Amygdala (tissue), 56 donors: ENCODE results near the gene SDCCAG8.
A peak's percentile ranks its signal among the peaks of the same experiment; 100 is the strongest.
"Not testable (repeated sequence)": the region's sequence is repeated elsewhere in the genome, so short reads cannot be mapped to it uniquely, and the experiment has no call there.

Experiments
- DNase-seq, 56 donors: peaks; one replicate each; lab custom pipeline; 2025; lab: John Stamatoyannopoulos, UW

The SDCCAG8 gene

DNA sequence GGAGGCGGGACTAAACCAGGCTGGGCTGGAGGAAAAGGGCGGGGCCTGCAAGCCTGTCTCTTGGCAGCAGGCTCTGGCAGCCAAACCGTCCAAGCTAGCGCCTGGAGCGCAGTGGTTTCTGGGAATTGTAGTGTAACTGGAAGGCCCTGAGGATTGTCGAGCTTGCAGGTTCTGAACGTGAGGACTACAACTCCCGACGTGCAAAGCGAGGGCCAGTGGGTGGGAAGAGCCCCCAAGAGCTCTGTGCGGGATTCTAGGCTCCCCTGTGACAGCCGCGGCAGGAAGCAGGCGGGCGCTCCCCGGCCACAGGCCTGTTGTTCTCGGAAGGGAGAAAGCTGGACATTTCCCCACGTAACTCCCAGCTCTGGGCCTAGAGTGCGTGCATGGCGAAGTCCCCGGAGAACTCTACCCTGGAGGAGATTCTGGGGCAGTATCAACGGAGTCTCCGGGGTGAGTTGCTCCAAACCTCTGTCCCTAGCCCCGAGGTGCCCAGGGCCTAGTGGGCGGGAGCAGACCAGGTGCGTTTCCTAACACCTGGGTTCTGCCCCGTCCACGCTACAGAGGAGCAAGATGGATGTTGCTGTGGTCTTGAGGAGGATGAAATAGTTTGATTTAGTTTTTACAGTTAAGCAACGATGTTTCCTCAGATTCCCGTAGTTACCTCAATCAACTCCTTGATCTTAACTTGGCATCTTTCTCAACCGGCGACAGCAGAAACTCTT, at the start of gene SDCCAG8:
TSS of gene SDCCAG8 (plus strand) at position 251 of the 722 bp plus-strand sequence. CDS start at position 384, 133 bp downstream.
- peak; percentile 64 to 100 (median 99) for DNase-seq

DNA sequence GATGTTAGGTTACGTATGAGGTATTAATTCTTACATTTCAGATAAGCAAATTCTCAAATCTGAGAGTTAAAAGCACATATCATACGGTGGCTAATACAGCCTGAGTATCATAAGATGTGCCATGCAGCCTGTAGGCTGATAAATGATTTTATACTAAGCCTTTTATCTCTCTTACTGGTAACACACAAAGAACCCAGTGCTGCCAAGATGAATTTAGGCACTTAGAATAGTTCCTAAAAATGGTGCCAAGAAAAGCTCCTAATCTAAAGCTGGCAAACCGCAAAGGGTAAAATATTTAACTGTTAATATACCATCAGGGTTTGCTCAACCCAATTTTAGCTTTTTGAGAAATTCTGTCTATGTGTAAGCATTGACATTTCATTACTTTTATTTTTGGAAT, 43.9 kb upstream of the SDCCAG8 start:
- not testable (repeated sequence) for DNase-seq

DNA sequence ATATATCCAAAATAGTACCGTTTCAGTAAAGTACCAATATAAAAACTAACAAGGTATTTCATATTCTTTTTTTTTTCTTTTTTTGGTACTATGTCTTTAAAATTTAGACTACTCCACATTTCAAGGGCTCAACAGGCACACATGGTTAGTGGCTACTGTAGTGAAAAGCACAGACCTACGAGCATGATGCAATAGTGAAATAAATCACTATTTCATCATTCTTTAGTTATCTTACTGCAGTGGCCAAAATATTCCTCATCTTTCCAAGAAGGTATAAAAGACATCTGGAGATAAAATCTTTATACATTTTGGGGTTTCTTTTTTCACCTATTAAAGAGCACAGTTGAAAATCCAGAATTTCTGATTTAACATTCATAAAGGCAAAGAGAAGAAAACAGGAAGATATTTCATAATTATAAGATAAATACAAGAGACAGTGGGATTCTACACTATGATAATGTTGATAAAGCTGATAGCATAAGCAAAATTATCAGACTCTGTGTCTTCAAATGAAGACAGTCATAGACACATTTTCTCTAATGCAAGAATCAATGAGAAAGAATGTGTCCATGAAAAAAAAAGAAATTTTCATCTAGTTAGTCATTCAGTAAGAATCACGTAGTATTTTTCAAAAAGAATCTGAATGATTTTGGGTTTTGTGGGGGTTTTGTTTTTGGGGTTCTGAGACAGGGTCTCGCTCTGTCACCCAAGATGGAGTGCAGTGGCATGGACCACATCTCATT, 42.6 kb upstream of the SDCCAG8 start:
- no peak for DNase-seq

GRCh38 chr1:243215276-243215875, 40.5 kb upstream of the SDCCAG8 start:
- not testable (repeated sequence) for DNase-seq

DNA sequence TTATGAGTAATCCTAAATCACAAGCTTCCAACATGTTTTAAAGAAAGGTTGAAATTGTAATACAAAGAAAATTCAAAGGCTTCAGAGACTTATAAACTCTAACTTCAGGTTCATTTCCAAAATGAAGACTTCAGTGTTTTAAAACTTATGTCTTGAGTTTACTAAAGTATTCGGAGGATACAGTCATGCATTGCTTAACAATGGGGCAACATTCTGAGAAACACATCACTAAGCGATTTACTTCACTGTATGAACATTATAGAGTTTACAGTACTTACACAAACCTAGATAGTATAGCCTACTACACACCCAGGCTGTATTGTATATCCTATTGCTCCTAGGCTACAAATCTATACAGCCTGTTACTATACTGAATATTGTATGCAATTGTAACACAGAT, 39.1 kb upstream of the SDCCAG8 start:
- no peak for DNase-seq

GRCh38 chr1:243217349-243217748, 38.5 kb upstream of the SDCCAG8 start:
- no peak for DNase-seq

DNA sequence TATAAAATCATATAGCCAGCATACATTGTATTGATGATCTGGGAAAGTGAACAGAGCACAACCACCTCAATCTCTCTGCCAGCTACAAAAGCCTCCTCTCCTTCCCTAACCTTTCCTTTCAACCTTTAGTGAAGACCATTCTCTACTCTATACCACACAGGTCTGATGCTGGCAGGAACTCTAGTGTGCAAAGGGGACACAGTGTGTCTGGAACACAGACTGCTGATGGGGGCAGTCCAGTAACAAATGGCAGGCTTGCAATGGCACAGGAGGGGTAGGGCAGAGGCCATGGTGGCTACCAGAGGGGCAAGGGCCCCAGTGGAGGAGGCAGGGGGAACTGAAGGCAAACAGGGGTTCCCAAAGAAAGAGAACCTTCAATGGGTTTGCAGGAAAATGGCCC, 37.8 kb upstream of the SDCCAG8 start:
- DNase-seq: no peak

DNA sequence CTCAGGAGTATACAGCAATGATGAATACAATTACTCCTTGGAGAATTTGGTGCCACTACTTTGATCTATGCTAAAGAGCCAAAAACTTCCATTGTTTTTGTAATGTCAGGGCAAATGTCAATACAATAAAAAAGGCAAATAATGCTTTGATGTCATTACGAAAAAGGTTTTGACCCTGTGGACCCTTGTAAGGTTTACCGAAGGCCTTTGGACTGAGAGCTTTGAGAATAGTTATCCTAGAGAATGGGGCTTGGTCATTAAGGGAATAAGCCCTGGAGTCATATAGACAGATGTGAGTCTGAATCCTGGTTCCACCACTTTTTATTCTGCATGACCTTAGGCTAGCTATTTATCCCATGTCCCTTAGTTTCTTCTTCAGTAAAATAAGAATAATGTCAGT, 28.2 kb upstream of the SDCCAG8 start:
- no peak for DNase-seq

GRCh38 chr1:243229526-243229925, 26.3 kb upstream of the SDCCAG8 start:
- DNase-seq: no peak

- DNase-seq: no peak
Measured at GRCh38 chr1:243230914-243231313, 24.9 kb upstream of the SDCCAG8 start.

DNA sequence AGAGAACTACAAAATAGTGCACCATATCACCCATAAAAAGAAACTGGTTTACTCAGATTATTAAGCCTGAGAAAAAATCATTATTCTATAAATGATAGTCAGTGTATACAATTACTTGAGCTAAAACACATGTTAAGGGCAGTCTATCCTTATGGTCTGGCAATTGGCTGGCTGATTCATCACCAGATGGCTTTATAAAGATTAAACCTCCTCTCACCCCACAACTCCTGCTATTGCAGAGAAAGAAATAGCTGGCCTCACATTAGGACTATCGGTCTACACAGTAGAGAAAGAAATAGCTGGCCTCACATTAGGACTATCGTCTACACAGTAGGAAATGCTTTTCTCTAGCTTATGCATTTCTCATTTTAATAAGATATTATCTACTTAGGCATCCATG, 21.9 kb upstream of the SDCCAG8 start:
- DNase-seq: no peak

GRCh38 chr1:243234978-243235647, 20.7 kb upstream of the SDCCAG8 start:
- DNase-seq: no peak

DNA sequence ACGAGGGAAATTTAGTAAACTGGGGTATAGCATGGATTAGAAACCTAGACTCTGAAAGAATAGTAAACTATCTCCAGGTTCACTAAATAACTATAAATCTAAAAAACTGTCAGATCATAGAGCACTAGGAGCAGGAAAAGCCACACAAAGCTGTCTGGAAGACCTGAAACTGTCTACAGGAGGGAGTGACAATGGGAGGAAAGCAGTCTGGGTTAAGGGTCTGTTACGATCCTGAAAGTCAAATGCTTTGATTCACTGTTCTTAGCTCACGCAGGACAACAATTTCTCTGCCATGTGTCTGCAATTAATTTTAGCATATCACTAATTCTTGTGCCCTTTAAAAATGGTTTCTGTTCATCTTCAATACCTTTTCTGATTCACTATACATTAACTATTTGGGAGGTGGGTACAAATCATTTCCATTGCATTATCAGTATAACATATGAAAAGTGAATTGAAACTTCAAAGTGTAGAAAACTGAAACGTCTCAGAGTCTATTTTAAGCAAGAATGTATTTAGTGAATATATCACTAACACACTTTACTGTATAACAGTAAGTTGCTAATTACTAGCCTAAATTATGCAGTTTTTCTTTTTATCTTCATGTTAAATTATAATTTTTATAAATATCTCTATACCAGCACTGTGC, 19.1 kb upstream of the SDCCAG8 start:
- DNase-seq: no peak

GRCh38 chr1:243244432-243244841, 11.4 kb upstream of the SDCCAG8 start:
- DNase-seq: no peak

DNA sequence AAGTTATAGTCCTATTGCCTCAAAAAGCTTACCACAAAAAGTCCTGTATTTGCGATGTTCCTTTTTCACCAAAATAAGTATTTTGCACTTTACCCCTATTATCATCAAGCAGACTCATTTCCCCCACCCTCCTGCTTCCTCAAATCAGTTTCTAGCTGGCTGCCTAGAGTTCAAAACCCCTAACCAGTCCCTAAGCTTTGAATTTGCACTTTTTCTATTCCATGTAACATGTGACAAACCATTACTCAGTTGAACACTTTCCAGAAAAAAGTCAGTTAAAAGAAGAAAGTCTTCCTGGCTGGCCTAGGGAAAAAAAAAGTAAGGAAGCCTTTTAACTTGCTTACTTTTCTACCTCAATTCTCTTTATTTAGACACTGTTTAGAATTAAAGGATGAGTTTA, 8.9 kb upstream of the SDCCAG8 start:
- DNase-seq: no peak

GRCh38 chr1:243247901-243248300, 7.9 kb upstream of the SDCCAG8 start:
- no peak for DNase-seq

DNA sequence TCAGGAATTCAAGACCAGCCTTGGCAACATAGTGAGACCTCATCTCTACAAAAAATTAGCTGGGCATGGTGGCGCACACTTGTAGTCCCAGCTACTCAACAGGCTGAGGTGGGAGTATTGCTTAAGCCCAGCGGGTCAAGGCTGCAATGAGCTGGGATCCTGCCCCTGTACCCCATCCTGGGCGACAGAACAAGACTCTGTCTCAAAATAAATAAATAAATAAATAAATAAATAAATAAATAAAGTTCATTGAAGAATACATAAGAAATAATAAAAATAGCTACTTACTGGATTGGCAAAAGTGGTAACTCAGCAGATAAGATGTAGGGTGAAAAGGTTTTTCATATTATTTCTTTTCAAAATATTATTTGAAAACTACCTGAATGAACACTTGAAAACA, 6.6 kb upstream of the SDCCAG8 start:
- DNase-seq: no peak

DNA sequence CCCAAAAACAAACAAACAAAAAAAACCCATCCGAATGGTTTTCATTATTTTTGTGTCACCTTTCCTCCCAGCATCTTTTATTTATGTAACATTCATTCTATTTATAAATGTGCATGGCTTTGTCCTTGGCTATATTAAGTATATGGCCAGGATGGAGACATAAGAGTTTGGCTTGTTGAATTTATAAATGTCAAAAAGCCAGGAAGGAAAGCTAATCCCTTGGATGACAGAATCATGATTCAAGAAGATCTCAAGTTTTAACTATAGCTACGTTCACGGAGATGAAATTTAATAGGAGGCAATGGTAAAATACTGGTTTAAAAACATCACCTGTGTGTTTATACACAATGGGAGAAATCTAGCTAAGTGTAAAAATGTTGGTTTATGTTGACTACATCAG, 5.7 kb upstream of the SDCCAG8 start:
- no peak for DNase-seq

DNA sequence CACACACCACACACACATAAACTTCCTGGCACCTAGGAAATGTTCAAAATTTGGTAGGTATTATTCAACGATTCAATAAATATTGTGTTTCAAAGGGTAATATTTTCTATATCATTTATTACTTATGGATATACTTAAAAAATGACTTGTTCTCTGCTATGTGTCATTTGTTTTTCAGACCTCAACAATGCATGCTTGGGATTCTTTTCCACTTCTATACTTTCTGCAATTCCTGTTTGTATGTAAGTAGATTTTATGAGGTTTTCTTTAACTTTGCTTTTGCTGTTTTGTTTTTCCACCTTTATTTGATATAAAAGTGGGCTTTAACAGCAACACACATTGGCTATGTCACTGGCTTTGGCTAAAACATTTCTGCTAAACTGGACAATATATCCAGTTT, 4.3 kb upstream of the SDCCAG8 start:
- no peak for DNase-seq

DNA sequence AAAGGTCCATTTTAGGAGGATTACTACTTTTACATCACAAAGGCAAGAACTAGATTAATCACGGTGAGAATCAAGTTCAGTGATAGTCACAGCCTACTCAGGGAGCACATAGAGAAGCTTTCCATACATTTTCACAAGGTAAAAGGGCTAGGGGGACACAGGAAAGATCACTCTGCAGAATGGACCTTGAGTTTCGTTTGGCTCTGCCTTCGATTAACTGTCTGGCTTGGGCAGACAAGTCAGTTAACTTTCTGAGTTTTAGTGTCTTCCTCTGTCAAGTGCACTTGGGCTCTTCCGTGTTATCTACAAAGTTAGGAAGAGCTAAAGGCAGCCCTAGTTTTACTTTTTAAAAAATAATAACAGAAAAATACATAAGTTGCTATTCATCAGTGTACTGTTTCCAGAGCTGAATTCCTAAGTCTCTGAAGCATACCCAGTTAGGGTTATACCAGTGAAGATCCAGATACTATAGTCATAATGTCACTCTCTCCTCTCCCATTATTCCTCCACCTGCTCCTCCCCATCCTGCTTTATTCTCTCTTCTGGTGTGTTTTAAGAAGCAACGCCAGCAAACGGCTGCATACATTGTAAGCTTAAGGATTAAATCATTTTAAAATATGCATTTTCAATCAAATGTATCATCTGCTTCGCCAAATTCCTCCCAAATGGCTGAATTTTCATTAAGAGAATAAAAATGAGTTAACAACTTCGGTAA, 2.5 kb upstream of the SDCCAG8 start:
- no peak for DNase-seq
